ENCODE measurements around the gene CAVIN4.

DNA sequence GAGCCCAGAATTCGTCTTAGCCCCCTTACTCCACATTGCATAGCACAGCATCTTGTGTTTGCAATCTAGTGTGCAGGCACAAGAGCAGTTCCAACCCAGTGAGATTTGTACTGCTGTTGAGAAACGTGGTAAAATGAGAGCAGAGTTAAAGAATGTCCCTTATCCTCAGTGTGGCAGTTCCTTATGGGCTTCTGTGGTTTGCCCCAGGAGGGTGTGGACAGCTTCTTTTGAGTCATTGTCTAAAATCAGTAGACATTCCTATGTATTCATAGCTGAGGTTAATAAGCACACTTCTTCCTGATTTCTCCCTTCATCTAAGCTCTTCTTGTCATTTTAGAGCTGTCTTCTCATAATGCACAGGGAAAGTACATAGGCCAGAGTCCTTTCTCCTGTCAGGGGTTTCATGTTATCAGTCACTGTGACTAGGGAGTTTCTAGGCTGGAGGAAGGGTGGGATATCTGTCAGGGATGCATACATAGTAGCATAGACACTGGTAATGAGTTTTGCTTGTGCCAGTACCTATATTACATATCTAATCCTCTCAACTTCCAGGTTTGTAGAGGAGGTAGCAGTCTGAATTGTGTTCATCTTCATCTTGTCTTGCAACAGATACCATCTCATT is 2.0 kb upstream of the CAVIN4 start:
- TF ChIP-seq POLR2A (IDR thresholded peaks at IDR 0.05) (no peak), CTCF (IDR thresholded peaks at IDR 0.05) (no peak)

Data from thyroid gland (tissue), 4 donors.